Mucosa of descending colon (tissue), 3 donors: Measurements from ENCODE around the gene AP5S1. TPM values are rescaled to one million over a fixed set of nuclear protein-coding genes. Genes with fewer than 3 reads are reported as not detected.

Source experiments
- ATAC-seq: fragments of 200-7000 bp; cut with Tn5 transposase; one replicate; pipeline ENCODE4 v1.9.1; 2020; ENCODE audit warnings: mild to moderate bottlenecking, moderate library complexity
- DNase-seq, 3 donors: peaks; one replicate each; pipeline ENCODE4 v3.0.0-alpha.2; 2020
- H3K36me3 ChIP-seq: fragments of 200-600 bp; one replicate; pipeline ENCODE4 v1.8.0; 2021; ENCODE audit warnings: low read depth, mild to moderate bottlenecking
- H3K4me1 ChIP-seq: fragments of 200-600 bp; one replicate; pipeline ENCODE4 v1.8.0; 2021; ENCODE audit warnings: low read depth, mild to moderate bottlenecking
- H3K4me3 ChIP-seq: fragments of 200-600 bp; one replicate; pipeline ENCODE4 v1.8.0; 2021; ENCODE audit warnings: mild to moderate bottlenecking
- H3K9me3 ChIP-seq: fragments of 200-600 bp; one replicate; pipeline ENCODE4 v1.8.0; 2021; ENCODE audit warnings: mild to moderate bottlenecking
- CTCF ChIP-seq: fragments of 200-600 bp; IDR thresholded peaks from one replicate; pipeline ENCODE4 v1.8.0; 2022; ENCODE audit warnings: antibody characterized with exemption, mild to moderate bottlenecking
- intact Hi-C, 2 donors: fragments of 100-400 bp; cut with DNase I in 1 of 2; cut with micrococcal nuclease in 1 of 2; formaldehyde crosslinking; loops; one replicate each; pipeline versions ENCODE4 v1.11.0 to v1.11.1; 2022; cut with DNase I, micrococcal nuclease
- total RNA-seq, 3 donors: library from RNA; stranded (reverse); fragmentation: NEBNext Ultra II Directional in 2 of 3; extraction: Animal tissue kit (Norgen Biotek cat#: 25700) in 2 of 3; gene quantifications; one replicate each; pipeline versions ENCODE4 v1.2.1 to v1.2.4, GENCODE V29; 2021 to 2023
- donor health status: DM: no; HTN: no; CAD: no; lungs with moderate emphysema.
- donor health status: DM: no; HTN: no; CAD: no.
- donor health status: DM: no; HTN: yes; CAD: no.

Gene AP5S1
- total RNA-seq, 3 donors from 2014 or later, result 13.0 to 18.6 (median 13.9) TPM

- Histone ChIP-seq H3K9me3 (no peaks in the 10 kb centered on the region), H3K36me3 (no peaks in the 10 kb centered on the region), H3K4me3 (no peak overlapping the region), H3K4me1 (peaks cover 34% of the 10 kb centered on the region)
- intact Hi-C loops, result no loop called here
- peak in 1 of 3 donors; percentile 53 for DNase-seq
- TF ChIP-seq CTCF, result no peak
- ATAC-seq, result no peak
Measured at GRCh38 chr20:3800256-3800877, 20.0 kb upstream of the AP5S1 start.

GRCh38 chr20:3800878-3801260 is 19.5 kb upstream of the AP5S1 start:
- no peaks in the 10 kb centered on the region for H3K9me3 ChIP-seq
- peak in 1 of 3 donors; percentile 60 for DNase-seq
- ATAC-seq, result no peak
- peaks cover 35% of the 10 kb centered on the region for H3K4me1 ChIP-seq
- H3K4me3 ChIP-seq, result no peak overlapping the region
- no peak for TF ChIP-seq CTCF
- no peaks in the 10 kb centered on the region for H3K36me3 ChIP-seq
- intact Hi-C loops, result no loop called here

GRCh38 chr20:3801299-3801698 is 19.0 kb upstream of the AP5S1 start:
- no peak for TF ChIP-seq CTCF
- no peak overlapping the region for H3K4me3 ChIP-seq
- DNase-seq (no peak), ATAC-seq (no peak)
- no peaks in the 10 kb centered on the region for H3K9me3 ChIP-seq
- H3K36me3 ChIP-seq, result no peaks in the 10 kb centered on the region
- peaks cover 39% of the 10 kb centered on the region for H3K4me1 ChIP-seq
- intact Hi-C loops, result no loop called here

- Histone ChIP-seq H3K9me3 (no peaks in the 10 kb centered on the region), H3K4me1 (peaks cover 38% of the 10 kb centered on the region), H3K36me3 (no peaks in the 10 kb centered on the region), H3K4me3 (no peak overlapping the region)
- peak in 1 of 3 donors; percentile 51 for DNase-seq
- TF ChIP-seq CTCF, result no peak
- no peak for ATAC-seq
- intact Hi-C loops, result no loop called here
Measured at GRCh38 chr20:3801846-3802245, 18.5 kb upstream of the AP5S1 start.

GRCh38 chr20:3802524-3803239 is 17.7 kb upstream of the AP5S1 start:
- no peaks in the 10 kb centered on the region for H3K9me3 ChIP-seq
- intact Hi-C loops, result no loop called here
- H3K4me3 ChIP-seq, result no peak overlapping the region
- peaks cover 38% of the 10 kb centered on the region for H3K4me1 ChIP-seq
- ATAC-seq (no peak), DNase-seq (peak in 1 of 3 donors; percentile 36)
- no peak for TF ChIP-seq CTCF
- H3K36me3 ChIP-seq, result no peaks in the 10 kb centered on the region
